22Rv1 (cell line): ENCODE data around the gene SHC1.

Experiments
- CTCF ChIP-seq: fragments of 450-650 bp; IDR thresholded peaks from 2 replicates; pipeline ENCODE4 v1.5.1; 2017; ENCODE audit warnings: mild to moderate bottlenecking
- ZFX ChIP-seq: fragments of 450-650 bp; IDR thresholded peaks from 2 replicates; pipeline ENCODE4 v1.6.1; 2017; ENCODE audit warnings: antibody characterized with exemption, borderline replicate concordance

- TF ChIP-seq CTCF (no peak), ZFX (no peak)
Observed at GRCh38 chr1:154940213-154940560, 30.4 kb downstream of the SHC1 start.
